CD4-positive, alpha-beta T cell treated with Interleukin-15 for 1 hour (primary cell): ENCODE measurements around the gene PADI3.
"Not testable (repeated sequence)": the region's sequence is repeated elsewhere in the genome, so short reads cannot be mapped to it uniquely, and the experiment has no call there.

ENCODE experiments used
- DNase-seq: peaks from one replicate; pipeline ENCODE4 v3.0.0-alpha.2; 2020

PADI3 gene

DNA sequence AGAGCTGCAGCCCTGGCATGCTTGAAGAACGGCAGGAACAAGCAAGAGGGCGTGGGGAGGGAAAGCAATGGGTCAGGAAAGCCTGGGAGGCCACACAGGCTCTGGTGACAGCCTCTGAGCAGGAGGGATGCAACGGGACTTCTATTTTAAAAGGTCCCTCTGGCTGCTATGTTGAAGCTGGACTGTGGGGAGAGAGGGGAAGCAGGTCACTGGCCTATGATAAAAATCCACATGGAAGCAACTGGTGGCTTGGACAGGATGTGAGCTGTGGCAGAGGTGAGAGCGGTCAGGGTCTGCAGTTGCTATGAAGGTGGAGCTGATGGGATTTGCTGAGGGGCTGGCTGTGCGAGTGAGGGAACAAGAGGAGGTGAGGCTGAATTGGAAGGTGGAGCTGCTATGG, 32.8 kb upstream of the PADI3 start:
- DNase-seq: no peak

DNA sequence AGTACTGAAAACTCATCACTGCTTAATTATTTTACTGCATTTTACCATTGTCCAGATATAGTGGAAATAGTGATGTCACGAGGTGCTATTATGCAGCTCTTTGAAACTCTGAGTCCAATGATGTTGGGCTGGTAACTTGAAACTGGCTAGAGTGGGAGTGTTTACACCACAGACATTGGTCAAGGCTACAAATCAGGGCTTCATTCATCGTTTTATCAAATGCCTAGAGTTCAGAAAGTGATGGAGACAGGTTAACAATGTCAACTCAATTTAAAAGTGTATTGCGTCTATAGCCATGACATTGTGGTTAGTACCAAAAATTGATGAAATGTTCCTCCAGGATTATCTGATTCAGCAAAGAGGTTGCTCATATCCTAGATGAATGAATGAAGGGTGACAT, 31.3 kb upstream of the PADI3 start:
- no peak for DNase-seq

DNA sequence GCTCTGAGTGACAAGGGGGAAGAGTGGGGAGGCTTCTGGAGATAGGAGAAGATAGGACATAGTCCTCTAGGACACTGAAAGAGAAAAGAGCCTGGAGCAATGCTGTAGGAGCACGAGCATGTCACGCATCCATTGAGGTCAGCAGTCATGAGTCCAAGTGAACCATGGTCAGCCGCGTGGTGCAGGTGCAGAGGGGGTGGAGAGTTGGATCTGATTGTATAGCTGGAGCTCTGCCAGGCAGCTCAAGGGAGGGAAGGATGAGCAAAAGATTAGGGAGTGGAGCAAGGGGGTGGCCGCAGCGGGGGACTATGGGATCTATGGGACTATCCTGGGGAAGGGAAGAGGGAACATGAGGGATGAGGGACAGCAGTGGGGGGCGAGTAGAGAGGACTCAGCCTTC, 30.0 kb upstream of the PADI3 start:
- no peak for DNase-seq

- no peak for DNase-seq
These were observed 28.6 kb upstream of the PADI3 start for GRCh38 chr1:17220287-17220686.

DNA sequence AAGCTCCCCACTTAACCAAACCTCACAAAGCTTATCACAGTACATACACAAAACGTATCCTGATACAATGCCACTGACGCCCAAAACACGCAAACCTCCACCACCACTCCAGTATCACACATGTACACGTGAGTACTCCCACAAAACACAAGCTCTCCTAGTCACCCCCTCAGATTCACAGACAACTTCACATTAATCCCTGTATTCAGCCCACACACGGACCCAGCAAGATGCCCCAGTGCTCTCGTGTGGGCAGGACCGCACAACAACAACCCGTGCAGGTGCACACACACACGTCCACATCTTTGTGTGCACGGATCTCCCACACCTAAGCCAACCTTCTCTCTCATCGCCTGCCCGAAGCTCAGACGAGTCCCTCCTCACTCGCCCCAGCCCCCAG, 26.3 kb upstream of the PADI3 start:
- no peak for DNase-seq

- no peak for DNase-seq
These were observed 24.5 kb upstream of the PADI3 start for GRCh38 chr1:17224434-17224833.

- no peak for DNase-seq
These were observed 23.8 kb upstream of the PADI3 start for GRCh38 chr1:17225140-17225539.

- no peak for DNase-seq
These were observed 21.5 kb upstream of the PADI3 start for GRCh38 chr1:17227358-17227915.

- DNase-seq: no peak
These were observed 20.3 kb upstream of the PADI3 start for GRCh38 chr1:17228619-17229018.

- DNase-seq: no peak
These were observed 19.5 kb upstream of the PADI3 start for GRCh38 chr1:17229379-17229778.

- no peak for DNase-seq
These were observed 18.8 kb upstream of the PADI3 start for GRCh38 chr1:17230106-17230505.

GRCh38 chr1:17230671-17231310, 18.1 kb upstream of the PADI3 start:
- DNase-seq: no peak

DNA sequence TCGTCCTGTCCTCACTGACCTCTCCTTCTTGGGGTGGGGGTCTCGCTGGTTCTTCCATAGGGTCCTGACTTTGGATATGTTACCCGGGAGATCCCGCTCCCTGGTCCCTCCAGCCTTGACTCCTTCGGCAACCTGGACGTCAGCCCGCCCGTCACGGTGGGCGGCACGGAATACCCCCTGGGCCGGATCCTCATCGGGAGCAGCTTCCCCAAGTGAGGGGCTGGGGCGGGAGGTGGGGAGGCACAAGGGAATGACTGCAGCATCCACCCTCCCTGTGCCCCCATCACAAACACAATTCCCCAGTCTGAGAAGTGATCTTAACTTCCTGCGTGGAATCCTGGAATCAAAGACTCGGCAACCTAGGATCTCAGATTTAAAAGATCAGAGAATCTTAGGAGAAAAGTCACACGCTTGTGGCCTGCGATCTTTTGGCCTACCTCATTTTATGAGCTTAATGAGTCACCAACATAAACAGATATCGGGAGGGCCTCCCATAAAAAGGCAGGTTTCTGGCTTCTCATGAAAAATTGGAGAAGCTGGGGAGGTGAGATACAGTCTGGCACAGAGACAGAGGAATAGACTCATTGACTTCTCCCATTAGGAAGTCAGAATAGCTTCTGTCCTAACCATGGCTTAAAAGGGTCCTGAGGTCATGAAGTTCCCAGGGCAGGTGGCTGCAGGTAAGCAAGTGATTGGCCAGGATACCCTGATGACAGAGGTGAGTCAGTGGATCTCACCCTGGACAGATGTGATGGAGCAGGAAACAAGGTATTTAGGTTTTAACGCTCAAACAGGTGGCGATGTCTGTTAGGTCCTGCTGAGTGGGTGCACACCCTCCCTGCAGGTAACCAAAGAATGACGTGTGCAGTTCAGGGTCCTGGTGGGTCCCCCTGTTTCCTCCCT, 15.9 kb upstream of the PADI3 start:
- DNase-seq: no peak

- peak; percentile 46 for DNase-seq
These were observed 15.1 kb upstream of the PADI3 start for GRCh38 chr1:17233675-17234320.

DNA sequence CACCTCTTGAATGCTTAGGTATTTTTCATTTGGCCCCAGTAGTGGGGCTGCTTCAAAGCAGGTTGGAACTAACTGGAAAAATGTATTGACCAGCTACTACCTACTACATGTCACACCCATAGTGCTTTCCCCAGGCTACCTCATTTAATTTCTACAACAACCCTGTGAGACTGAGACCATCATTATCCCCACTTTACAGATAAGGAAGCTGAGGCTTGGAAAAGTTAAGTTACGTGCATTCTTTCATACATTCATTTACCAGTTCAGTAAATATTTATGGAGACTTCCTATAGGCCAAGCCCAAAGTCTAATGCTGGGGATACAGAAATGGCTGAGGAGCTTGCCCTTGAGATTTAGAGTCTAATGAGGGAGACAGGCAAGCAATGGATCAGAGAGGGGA, 14.5 kb upstream of the PADI3 start:
- DNase-seq: no peak

DNA sequence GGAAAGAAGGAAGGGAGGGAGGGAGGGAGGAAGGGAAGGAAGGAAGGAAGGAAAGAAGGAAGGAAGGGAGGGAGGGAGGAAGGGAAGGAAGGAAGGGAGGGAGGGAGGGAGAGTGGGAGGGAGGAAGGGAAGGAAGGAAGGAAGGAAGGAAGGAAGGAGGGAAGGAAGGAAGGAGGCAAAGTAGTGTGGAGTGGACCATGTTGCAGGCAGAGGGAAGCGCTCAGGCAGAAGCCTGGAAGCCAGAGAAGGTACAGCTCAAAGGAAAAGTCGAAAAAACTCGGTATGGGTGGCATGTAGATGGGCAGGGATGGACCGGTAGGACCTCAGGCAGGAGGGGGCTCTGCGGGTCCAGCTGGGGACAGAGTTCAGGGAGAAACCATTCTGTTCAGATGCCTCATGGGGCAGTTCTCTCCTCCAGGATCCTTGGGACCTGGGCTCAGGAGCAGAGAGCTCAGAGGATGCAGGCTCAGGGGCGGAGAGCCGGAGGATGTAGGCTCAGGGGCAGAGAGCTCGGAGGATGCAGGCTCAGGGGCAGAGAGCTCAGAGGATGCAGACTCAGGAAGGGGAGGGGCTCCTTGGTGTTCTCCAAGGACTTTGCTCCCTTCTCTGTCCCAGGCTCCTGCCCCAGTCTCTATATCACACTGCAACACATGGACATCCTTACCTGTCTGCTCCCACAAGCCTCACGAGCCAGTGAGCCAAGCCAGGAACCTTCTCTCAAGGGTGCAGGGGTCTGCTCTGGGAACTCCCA, 13.6 kb upstream of the PADI3 start:
- DNase-seq: no peak

- peak; percentile 78 for DNase-seq
These were observed 11.9 kb upstream of the PADI3 start for GRCh38 chr1:17236779-17237560.

GRCh38 chr1:17237561-17237903, 11.4 kb upstream of the PADI3 start:
- no peak for DNase-seq

- DNase-seq: peak; percentile 46
These were observed 9.5 kb upstream of the PADI3 start for GRCh38 chr1:17239420-17239819.

GRCh38 chr1:17241011-17241779, 7.7 kb upstream of the PADI3 start:
- not testable (repeated sequence) for DNase-seq

GRCh38 chr1:17241780-17242074, 7.2 kb upstream of the PADI3 start:
- DNase-seq: not testable (repeated sequence)

- DNase-seq: no peak
These were observed 5.6 kb upstream of the PADI3 start for GRCh38 chr1:17243274-17243673.
